NT2/D1 (cell line): ENCODE data around the gene CCDC57.

Experiments used
- SUZ12 ChIP-seq: IDR thresholded peaks from 2 replicates; pipeline ENCODE4 v1.6.1; 2011; ENCODE audit not compliant: insufficient read length, insufficient read depth; ENCODE audit errors: extremely low read depth
- YY1 ChIP-seq: IDR thresholded peaks from 2 replicates; pipeline ENCODE4 v1.6.1; 2011; ENCODE audit not compliant: insufficient read length, insufficient read depth
- ZNF274 ChIP-seq: IDR thresholded peaks from 2 replicates; pipeline ENCODE4 v1.6.1; 2011; ENCODE audit warnings: mild to moderate bottlenecking, low read depth, low read length

GRCh38 chr17:82248815-82249674 lies 36.4 kb upstream of the CCDC57 start:
- TF ChIP-seq ZNF274 (no peak), SUZ12 (no peak), YY1 (no peak)
